NCI-H526 (cell line): Measurements from ENCODE around the gene MEGF11.

ENCODE experiments used
- DNase-seq, 2 experiments: peaks; one replicate each; lab custom pipeline; 2025; lab: John Stamatoyannopoulos, UW

Gene MEGF11

GRCh38 chr15:65856821-65857455, 396.6 kb downstream of the MEGF11 start:
- DNase-seq = peak; percentile 26 to 77

GRCh38 chr15:65851981-65852380, 401.6 kb downstream of the MEGF11 start:
- no peak for DNase-seq

- DNase-seq = no peak
Observed at GRCh38 chr15:65847989-65848388, 405.6 kb downstream of the MEGF11 start.

GRCh38 chr15:65845826-65846519, 407.6 kb downstream of the MEGF11 start:
- no peak for DNase-seq
